DND-41 (cell line): Measurements from ENCODE around the gene NENF.

Source experiments
- EZH2 ChIP-seq: IDR thresholded peaks from 3 replicates; pipeline ENCODE4 v1.6.1; 2012; ENCODE audit warnings: borderline replicate concordance, low read depth, mild to moderate bottlenecking, moderate library complexity, low read length, inconsistent platforms; ENCODE audit not compliant: severe bottlenecking
- TF ChIP-seq, protein P1 (sequence below): IDR thresholded peaks from 2 replicates; pipeline ENCODE4 v1.5.1; 2012; ENCODE audit warnings: borderline replicate concordance, low read length, moderate library complexity, mild to moderate bottlenecking; ENCODE audit not compliant: poor library complexity, severe bottlenecking; ENCODE audit errors: extremely low read depth

DNA sequence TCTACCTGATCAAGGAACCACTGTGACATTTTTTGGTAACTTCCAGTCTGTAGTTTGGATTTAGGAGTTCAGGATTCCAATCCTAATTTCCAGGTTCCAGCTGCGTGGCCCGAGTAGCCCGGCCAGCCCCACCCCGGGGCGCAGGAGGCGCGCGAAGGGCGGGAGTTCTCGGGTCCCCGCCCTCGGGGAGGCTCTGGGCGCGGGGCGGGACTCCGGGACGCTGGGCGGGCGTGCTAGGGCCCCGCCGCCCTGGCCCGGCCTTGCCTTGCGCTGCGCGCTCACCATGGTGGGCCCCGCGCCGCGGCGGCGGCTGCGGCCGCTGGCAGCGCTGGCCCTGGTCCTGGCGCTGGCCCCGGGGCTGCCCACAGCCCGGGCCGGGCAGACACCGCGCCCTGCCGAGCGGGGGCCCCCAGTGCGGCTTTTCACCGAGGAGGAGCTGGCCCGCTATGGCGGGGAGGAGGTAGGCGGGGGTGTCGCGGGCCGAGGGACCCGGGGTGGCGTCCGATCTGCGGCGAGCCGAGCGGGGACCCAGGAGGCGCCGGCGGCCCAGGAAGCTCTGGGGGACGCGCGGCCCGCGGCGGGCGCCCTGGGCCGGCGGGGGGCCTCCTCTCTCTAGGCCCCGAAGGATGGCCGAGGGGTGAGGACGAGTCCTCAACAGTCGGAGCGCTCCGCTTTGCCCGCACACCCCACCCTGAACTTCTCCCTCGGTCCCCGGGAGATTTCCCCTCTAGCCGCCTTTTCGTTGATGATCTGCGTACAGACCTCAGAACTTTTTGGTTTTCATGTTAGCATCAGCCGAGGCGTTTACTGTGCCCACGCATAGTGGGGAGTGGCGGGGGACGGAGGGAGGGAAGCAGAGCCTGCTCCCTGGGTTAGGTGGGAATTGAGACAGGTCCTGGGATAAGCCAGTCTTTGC is at the start of gene NENF:
- TF ChIP-seq, protein P1, sequence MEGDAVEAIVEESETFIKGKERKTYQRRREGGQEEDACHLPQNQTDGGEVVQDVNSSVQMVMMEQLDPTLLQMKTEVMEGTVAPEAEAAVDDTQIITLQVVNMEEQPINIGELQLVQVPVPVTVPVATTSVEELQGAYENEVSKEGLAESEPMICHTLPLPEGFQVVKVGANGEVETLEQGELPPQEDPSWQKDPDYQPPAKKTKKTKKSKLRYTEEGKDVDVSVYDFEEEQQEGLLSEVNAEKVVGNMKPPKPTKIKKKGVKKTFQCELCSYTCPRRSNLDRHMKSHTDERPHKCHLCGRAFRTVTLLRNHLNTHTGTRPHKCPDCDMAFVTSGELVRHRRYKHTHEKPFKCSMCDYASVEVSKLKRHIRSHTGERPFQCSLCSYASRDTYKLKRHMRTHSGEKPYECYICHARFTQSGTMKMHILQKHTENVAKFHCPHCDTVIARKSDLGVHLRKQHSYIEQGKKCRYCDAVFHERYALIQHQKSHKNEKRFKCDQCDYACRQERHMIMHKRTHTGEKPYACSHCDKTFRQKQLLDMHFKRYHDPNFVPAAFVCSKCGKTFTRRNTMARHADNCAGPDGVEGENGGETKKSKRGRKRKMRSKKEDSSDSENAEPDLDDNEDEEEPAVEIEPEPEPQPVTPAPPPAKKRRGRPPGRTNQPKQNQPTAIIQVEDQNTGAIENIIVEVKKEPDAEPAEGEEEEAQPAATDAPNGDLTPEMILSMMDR: no peak
- no peak for TF ChIP-seq EZH2
